SIG-M5 (cell line): ENCODE data around the gene CPNE8.

Experiments
- DNase-seq: peaks from one replicate; lab custom pipeline; 2025; lab: John Stamatoyannopoulos, UW

Gene CPNE8

GRCh38 chr12:38895446-38895845, 9.9 kb downstream of the CPNE8 start:
- DNase-seq = no peak

DNA sequence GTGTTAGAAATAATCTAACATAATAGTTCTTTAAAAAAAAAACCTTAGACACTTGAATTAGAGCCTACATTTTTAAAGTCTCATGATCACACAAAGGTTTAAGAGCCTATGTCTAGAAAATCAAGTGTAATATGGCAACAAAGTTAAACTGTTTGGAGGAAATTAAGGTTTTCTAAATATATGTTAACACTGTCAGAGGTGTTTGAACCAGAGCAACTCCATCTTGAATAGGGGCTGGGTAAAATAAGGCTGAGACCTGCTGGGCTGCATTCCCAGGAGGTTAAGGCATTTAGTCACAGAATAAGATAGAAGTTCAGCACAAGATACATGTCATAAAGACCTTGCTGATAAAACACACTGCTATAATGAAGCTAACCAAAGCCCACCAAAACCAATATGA, 12.4 kb downstream of the CPNE8 start:
- no peak for DNase-seq

DNA sequence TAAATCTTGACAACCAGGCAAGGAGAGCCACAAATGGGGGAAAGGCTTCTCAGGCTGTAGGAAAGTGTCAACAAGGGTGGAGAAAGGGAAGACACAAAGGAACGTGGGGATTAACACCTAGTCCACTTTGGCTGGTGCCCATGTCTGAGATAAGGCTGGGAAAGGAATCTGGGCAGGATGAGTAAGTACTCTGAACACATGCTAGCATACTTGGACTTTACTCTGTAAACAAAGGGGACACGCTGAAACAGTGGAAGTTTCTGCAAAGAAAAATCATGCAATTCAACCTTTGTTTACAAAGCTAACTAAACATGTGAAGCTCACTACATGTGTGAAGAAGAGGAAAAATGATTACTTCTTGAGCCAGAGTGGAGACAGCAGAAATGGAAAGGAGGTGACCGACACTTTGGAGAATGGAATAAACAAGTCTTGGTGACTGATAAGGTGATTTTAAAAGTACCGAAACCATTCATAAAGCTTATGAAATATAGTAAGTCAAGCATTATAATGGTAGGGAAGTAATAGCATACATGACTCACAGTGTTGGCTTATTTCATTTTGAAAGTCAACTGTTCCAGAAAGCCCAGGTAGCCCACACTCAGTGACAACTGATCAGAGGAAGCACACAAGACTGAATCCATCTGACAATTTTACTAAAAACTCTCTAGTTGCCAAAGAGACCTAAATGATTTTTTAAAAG, 13.2 kb downstream of the CPNE8 start:
- no peak for DNase-seq

DNA sequence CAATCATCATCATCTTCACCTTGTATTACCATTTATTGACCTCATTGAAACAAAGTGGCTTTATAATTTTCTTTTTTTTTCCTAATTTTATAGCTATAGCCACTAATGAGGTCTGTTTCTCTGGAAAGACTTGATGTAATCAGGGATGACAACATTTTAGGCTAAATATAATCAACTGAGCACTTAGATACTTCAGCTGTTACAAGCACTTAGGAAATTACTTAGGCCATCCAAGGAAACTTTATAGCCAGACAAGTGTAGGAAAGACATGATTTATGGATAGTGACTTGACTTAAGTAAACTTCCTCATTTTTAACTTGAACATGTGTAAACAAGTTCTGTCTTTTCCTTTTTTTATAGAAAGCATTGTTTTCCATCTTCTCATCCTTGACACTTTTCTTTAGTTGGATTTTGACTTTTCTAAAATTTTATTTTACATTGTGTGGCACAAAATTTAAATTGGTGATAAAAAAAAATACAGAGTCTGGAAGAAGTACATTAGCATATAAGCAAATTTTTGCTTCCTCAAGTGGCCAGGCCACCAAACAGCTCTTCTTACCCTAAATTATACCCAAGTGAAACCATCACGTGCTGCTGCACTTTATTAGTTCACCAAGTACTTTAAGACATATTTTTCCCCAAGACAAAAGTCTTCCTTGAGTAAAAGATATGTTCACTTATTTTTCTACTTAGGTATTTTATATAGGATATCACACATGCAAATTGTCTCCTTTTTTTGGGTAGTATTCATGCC, 15.1 kb downstream of the CPNE8 start:
- no peak for DNase-seq

DNA sequence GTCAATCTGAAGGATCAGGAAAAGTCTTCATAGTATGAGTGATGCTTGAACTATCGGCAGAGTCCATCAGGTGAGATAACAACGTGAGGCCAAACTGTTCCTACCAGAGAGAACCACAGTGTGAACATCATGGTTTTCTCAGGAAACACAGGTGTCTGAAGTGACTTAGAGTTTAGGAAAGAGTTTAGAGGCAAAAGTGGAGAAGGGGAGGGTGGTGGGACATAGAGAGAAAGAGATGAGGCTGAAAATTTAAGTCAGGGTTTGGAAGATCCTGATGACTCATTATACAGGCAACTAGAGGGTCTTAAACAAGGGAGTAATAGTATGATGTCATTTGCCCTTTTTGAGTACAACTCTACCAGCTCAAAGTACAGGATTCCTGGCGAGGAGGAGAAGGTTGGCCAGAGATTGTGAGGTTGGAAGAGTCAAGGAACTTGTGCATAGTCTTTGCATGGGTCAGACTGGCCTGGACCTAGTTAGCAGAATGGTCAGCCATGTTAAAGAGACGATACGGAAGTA, 16.0 kb downstream of the CPNE8 start:
- no peak for DNase-seq

GRCh38 chr12:38887770-38888169, 17.6 kb downstream of the CPNE8 start:
- DNase-seq = no peak

DNA sequence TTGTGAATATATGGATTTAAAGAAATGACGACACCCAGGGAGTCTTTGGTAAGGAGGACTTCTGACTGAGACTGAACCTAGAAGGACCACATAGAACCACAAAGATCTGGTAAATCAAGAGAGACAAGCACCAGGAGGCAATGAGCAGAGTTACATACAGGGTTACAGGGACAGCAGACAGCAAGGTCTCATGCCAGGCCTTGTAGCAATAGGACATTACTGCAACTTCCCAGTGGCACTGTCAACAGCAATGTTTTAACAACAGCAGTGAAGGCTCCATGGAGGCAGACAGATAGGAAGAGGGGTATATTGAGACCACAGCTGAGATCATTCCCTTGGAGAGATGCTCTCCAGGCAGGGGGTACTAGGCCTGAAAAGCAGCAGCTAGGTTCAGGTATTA, 18.5 kb downstream of the CPNE8 start:
- DNase-seq = no peak

DNA sequence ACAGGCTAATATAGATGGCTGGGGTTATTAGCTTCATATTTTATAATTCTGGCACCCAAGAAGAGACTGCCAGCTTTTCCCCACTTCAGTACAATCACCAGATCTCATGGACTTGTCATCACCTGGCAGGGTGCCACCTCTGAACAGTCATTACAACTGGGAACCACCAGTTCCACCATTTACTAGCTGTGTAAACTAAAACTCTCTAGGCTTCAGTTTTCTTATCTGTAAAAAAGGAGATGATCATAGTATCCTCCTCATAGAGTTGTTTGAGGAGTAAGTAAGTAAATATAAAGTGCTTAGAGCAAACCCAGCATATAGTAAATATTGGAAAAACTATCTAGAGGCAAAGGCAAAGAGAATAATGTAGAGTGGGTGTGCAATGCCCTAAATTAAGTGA, 19.3 kb downstream of the CPNE8 start:
- no peak for DNase-seq

DNA sequence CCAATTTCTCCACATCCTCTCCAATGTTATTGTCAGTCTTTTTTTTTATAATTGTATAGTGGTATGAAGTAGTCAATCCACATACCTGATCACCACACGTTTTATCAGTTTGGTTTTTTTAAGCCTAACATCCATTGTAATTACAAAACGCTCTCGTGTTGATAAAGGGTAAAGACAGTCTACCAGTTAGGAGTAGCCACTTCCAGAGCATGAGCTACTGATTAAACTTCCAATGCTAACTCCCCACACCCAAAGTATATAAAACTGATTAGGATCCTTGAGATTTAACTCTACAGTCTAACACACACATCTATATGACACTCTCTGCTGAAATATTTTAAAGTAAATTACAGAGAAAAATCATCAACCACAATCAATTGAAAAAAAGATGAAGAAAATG, 20.7 kb downstream of the CPNE8 start:
- no peak for DNase-seq

GRCh38 chr12:38883629-38884134, 21.7 kb downstream of the CPNE8 start:
- no peak for DNase-seq

- DNase-seq = no peak
Measured at GRCh38 chr12:38880288-38880687, 25.1 kb downstream of the CPNE8 start.

DNA sequence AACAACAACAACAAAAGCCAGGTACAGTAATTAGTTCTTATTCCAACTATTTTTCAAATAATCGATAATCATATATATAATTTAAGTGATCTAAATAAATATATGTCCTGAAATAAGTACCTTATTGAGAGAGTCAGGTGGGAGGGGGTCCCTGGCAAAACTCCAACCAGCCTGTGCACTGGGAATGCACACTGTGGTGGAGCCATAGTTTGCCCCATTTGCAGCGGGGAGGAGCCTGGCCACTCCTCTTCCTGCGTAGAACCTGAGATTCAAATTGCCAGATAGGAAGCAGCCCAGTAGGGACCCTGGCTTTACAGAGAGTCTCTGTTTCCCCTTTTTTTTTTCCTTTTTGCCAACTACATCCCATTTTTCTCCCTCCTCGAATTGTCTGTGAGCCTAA, 26.4 kb downstream of the CPNE8 start:
- DNase-seq = no peak

- DNase-seq = no peak
Measured at GRCh38 chr12:38878333-38878705, 27.1 kb downstream of the CPNE8 start.

DNA sequence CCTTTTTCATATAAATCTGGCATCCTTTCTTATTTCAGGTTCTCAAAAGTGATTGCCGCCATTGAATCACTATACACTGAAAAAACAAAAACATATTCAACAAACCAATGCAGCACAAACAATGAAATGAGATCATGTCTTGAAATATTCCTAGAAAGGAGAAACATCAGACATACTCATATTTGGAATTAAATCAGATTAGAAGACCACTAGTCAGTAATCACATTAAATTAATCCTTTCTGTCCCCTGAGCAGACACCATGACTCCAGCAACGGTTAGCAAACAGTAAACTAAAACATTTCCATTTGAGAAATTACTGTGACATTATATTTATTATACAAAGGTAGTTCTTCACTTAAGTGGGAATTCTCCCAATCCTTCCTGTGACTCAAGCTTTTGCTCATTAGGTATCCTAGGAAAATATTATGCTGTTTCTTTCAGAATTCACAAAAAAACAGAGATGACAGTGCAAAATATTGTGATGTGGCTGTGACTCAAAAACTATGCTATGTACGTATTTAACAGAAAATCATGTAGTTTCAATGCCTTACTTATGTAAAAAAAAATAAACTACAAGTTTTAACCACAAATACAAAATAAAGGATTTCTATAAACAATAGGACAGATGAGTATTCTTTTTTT, 29.7 kb downstream of the CPNE8 start:
- no peak for DNase-seq

DNA sequence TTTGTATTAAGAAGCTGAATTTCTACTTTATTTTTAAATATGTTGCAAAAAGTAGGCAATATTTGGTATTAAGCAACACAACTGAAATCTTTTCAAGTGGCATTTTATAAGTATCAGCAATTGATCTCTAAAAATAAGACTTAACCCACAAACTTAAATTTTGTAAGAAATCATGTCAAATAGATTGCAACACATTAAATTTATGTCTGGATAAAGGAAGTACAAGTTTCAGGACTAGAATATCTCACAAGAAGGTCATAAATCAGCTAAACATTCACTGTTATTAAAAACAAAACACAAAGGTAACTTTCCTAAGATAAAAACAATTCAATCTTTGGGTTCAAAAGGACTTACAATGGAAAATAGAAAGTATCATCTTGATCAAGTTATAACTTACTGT, 32.8 kb downstream of the CPNE8 start:
- DNase-seq = no peak

DNA sequence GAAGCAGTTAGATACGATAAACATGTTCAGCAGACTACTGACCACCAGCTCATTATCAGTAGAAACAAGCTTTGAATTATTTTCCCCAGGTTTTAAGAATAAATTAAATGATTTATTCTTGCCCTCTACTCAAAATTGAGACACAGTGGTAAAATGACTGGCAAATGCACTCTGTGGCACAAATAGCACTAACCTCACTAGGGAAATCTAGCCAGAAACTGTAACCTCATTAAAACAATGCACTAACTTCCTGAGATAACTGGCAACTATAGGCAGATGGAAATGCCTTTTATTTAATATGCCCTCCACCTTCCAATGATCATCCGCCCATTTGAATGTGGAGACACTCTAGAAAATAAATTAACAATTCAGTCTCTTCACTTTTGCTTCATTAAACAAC, 33.2 kb downstream of the CPNE8 start:
- no peak for DNase-seq

DNA sequence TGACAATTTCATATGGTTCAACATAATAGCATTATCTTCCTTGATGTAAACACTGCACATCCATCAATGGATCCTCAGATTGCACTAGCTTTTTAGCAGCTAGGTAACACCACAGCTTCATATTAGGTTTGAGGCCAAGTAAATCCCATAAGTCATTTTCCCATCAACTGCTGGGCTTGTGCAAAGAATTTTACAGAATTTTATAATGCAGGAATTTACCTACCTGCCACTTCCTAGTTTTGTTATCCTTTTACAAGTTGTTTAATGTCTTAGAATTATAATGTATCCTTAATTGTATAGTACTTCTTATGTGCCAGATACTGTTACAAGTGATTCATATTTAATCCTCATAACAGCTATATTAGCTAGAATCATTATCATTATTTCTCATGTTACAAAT, 36.4 kb downstream of the CPNE8 start:
- DNase-seq = no peak

DNA sequence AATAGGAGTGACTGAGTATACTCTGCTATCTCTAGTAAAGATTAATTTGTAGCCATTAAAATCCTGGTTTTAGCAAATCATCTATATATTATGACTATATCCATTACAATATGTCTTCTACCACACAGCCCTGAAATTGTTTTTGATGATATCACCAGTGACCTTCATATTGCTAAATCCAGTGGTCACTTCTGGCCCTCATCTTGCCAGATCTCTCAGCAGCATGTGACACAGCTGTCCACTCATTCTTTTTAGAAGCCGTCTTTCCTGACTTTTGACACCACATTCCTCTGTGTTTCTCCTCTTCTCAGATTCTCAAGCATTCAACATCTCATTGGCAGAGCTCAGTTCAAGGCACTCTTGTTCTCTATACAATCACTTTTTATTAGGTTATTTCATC, 54.9 kb downstream of the CPNE8 start:
- DNase-seq = no peak

DNA sequence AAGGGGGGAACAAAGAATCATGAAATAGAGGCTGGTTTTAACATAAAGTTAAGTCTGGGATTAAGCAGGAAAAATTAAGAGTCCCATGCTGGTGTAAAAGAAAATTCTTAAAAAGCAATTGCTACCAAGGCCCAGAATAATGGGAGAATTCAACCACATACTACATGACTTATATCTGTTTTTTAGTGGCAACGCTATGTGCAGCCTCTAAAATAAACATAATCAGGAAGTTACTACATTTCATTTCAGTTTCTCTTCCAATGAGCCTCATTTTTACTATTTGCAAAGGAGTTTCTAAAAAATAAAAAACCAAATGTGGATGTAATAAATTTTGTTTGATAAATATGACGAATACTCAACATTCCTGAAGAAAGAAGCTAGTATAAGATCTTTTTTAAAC, 58.1 kb downstream of the CPNE8 start:
- no peak for DNase-seq

GRCh38 chr12:38844267-38844666, 61.1 kb downstream of the CPNE8 start:
- DNase-seq = no peak

GRCh38 chr12:38838056-38838850, 67.1 kb downstream of the CPNE8 start:
- no peak for DNase-seq

GRCh38 chr12:38831715-38832114, 73.7 kb downstream of the CPNE8 start:
- no peak for DNase-seq
